Mesendoderm (in vitro differentiated cells): ENCODE measurements around the gene OR4K5.
"Not testable (repeated sequence)": the region's sequence is repeated elsewhere in the genome, so short reads cannot be mapped to it uniquely, and the experiment has no call there.

Experiments
- DNase-seq: peaks from one replicate; pipeline ENCODE4 v3.0.0; 2013
- H2AK5ac ChIP-seq: 2 replicates; pipeline ENCODE4 v1.6.1; 2013; ENCODE audit warnings: low read length, inconsistent platforms
- H2BK120ac ChIP-seq: 2 replicates; pipeline ENCODE4 v1.6.1; 2013; ENCODE audit warnings: low read depth, mild to moderate bottlenecking, low read length, moderate library complexity, mixed read lengths
- H2BK15ac ChIP-seq: replicated peaks from 2 replicates; pipeline ENCODE4 v1.6.1; 2013; ENCODE audit warnings: low read depth, mild to moderate bottlenecking, moderate library complexity
- H2BK5ac ChIP-seq: 2 replicates; pipeline ENCODE4 v1.6.1; 2013; ENCODE audit warnings: low read length, inconsistent platforms
- H3K18ac ChIP-seq: 2 replicates; pipeline ENCODE4 v1.6.1; 2013; ENCODE audit warnings: mild to moderate bottlenecking, low read length, mixed read lengths
- H3K23ac ChIP-seq: one replicate; pipeline ENCODE4 v1.6.1; 2013; ENCODE audit warnings: low read length
- H3K27ac ChIP-seq: 2 replicates; pipeline ENCODE4 v1.5.1; 2013; ENCODE audit warnings: low read depth, mild to moderate bottlenecking, inconsistent platforms, low read length, moderate library complexity
- H3K27me3 ChIP-seq: 2 replicates; pipeline ENCODE4 v1.6.1; 2013; ENCODE audit warnings: low read length, control low read depth, mild to moderate bottlenecking, inconsistent platforms; ENCODE audit not compliant: insufficient read depth, poor library complexity
- H3K36me3 ChIP-seq: 2 replicates; pipeline ENCODE4 v1.6.1; 2013; ENCODE audit warnings: low read length, inconsistent platforms; ENCODE audit not compliant: control insufficient read depth, insufficient read depth
- H3K4ac ChIP-seq: one replicate; pipeline ENCODE4 v1.6.1; 2013; ENCODE audit warnings: low read depth, mild to moderate bottlenecking, low read length, moderate library complexity
- H3K4me1 ChIP-seq: 2 replicates; pipeline ENCODE4 v1.6.1; 2013; ENCODE audit warnings: low read depth, low read length, inconsistent platforms; ENCODE audit not compliant: control insufficient read depth
- H3K4me2 ChIP-seq: 2 replicates; pipeline ENCODE4 v1.6.1; 2013; ENCODE audit warnings: low read length
- H3K4me3 ChIP-seq: 2 replicates; pipeline ENCODE4 v1.5.1; 2013; ENCODE audit warnings: mild to moderate bottlenecking, low read length
- H3K56ac ChIP-seq: one replicate; pipeline ENCODE4 v1.6.1; 2013; ENCODE audit warnings: low read length
- H3K79me1 ChIP-seq: 2 replicates; pipeline ENCODE4 v1.6.1; 2013; ENCODE audit warnings: low read length, inconsistent platforms
- H3K79me2 ChIP-seq: 2 replicates; pipeline ENCODE4 v1.6.1; 2013; ENCODE audit warnings: mild to moderate bottlenecking, low read length; ENCODE audit not compliant: control insufficient read depth, insufficient read depth
- H3K9ac ChIP-seq: 2 replicates; pipeline ENCODE4 v1.6.1; 2013; ENCODE audit warnings: low read length, inconsistent platforms
- H4K5ac ChIP-seq: one replicate; pipeline ENCODE4 v1.6.1; 2013; ENCODE audit warnings: low read length
- H4K8ac ChIP-seq: one replicate; pipeline ENCODE4 v1.6.1; 2013; ENCODE audit warnings: low read depth, mild to moderate bottlenecking, control low read depth, low read length, moderate library complexity
- WGBS: extraction: QIAGEN DNeasy Blood & Tissue Kit; methylation state at CpG from one replicate; pipeline ENCODE4 v1.1.7; 2013; ENCODE audit warnings: low lambda C conversion rate, missing lambda C conversion rate; ENCODE audit not compliant: insufficient coverage; ENCODE audit errors: extremely low coverage; 5-methylcytosine and 5-hydroxymethylcytosine counted together

The OR4K5 gene

DNA sequence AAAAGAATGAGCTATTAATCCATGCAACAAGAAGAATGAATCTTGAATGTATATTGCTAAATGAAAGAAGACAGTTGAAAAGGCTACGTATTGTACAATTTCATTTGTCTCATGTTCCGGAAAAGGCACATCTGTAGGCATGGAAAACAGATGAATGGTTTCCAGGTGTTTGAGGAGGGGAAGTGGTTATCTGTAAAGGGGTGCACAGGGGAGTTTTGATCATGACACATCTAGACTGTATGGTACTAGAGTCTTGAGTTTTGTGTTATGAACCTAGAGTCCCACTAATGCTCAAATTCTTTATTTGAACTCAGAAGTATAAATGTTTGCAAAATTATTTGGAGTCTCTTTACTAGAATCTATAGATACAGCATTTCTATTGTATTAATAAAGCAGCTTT, 49.3 kb downstream of the OR4K5 start:
- not testable (repeated sequence) for H3K4me3 ChIP-seq, H3K4ac ChIP-seq, H2BK120ac ChIP-seq, H4K8ac ChIP-seq, H3K56ac ChIP-seq, H3K18ac ChIP-seq, H4K5ac ChIP-seq, H3K27ac ChIP-seq, H2BK5ac ChIP-seq, H2BK15ac ChIP-seq, H2AK5ac ChIP-seq, H3K79me2 ChIP-seq, H3K79me1 ChIP-seq, H3K23ac ChIP-seq, H3K9ac ChIP-seq, H3K4me1 ChIP-seq, H3K27me3 ChIP-seq, H3K36me3 ChIP-seq, DNase-seq, H3K4me2 ChIP-seq
- no CpG with 5 or more reads among the region's 2 CpGs for WGBS
